NB4 (cell line): ENCODE results near the gene COL4A6.

Source experiments
- DNase-seq: peaks from one replicate; pipeline ENCODE4 v3.0.0; 2010; ENCODE audit warnings: low read depth
- H3K4me3 ChIP-seq: one replicate; pipeline ENCODE4 v1.5.1; 2011; ENCODE audit warnings: mild to moderate bottlenecking, low read depth, low read length, moderate library complexity
- MYC ChIP-seq: IDR thresholded peaks from 2 replicates; pipeline ENCODE4 v1.6.1; 2011; ENCODE audit warnings: low read depth, low read length
- POLR2A ChIP-seq: IDR thresholded peaks from 2 replicates; pipeline ENCODE4 v1.6.1; 2011; ENCODE audit warnings: mild to moderate bottlenecking; ENCODE audit not compliant: insufficient read length; ENCODE audit errors: extremely low read depth
- TF ChIP-seq, protein P1 (sequence below): IDR thresholded peaks from 2 replicates; pipeline ENCODE4 v1.6.1; 2011; ENCODE audit warnings: low read depth, low read length
- TF ChIP-seq, protein P2 (sequence below): IDR thresholded peaks from one replicate; pipeline ENCODE4 v1.5.1; 2012; ENCODE audit warnings: low read depth, low read length

Gene COL4A6

GRCh38 chrX:108307132-108308085 is 130.8 kb downstream of the COL4A6 start:
- TF ChIP-seq, protein P1, sequence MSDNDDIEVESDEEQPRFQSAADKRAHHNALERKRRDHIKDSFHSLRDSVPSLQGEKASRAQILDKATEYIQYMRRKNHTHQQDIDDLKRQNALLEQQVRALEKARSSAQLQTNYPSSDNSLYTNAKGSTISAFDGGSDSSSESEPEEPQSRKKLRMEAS: no peak
- H3K4me3 ChIP-seq: no peak overlapping the region

GRCh38 chrX:108306086-108306485 is 132.1 kb downstream of the COL4A6 start:
- TF ChIP-seq POLR2A (no peak), MYC (no peak)
- TF ChIP-seq, protein P2, sequence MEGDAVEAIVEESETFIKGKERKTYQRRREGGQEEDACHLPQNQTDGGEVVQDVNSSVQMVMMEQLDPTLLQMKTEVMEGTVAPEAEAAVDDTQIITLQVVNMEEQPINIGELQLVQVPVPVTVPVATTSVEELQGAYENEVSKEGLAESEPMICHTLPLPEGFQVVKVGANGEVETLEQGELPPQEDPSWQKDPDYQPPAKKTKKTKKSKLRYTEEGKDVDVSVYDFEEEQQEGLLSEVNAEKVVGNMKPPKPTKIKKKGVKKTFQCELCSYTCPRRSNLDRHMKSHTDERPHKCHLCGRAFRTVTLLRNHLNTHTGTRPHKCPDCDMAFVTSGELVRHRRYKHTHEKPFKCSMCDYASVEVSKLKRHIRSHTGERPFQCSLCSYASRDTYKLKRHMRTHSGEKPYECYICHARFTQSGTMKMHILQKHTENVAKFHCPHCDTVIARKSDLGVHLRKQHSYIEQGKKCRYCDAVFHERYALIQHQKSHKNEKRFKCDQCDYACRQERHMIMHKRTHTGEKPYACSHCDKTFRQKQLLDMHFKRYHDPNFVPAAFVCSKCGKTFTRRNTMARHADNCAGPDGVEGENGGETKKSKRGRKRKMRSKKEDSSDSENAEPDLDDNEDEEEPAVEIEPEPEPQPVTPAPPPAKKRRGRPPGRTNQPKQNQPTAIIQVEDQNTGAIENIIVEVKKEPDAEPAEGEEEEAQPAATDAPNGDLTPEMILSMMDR: no peak
- TF ChIP-seq, protein P1: no peak
- no peak overlapping the region for H3K4me3 ChIP-seq
- DNase-seq: no peak

More at GRCh38 chrX:108307132-108308085, 130.8 kb downstream of the COL4A6 start:
- DNase-seq: no peak

DNA sequence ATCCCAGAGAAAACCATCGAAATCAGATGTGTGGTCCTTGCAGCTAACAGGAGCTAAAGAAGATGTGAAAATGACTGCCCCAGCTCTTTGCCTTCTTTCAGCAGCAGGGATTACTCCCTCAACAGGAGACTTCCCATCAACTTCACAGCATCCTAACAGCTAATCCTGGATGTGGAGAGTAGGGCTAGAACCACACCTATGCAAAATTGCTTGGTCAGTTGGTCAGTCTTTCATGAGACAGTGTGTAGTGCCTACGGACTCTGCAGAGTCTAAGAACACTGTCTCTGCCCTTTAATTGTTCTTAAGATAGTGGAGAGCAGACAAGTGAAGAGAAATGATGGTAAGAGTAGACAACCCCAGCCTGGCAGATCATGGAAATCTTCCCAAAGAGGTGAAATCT is 133.5 kb downstream of the COL4A6 start:
- no peak for DNase-seq
- TF ChIP-seq MYC (no peak), POLR2A (no peak)
- TF ChIP-seq, protein P2: no peak
- TF ChIP-seq, protein P1: no peak
- no peak overlapping the region for H3K4me3 ChIP-seq

DNA sequence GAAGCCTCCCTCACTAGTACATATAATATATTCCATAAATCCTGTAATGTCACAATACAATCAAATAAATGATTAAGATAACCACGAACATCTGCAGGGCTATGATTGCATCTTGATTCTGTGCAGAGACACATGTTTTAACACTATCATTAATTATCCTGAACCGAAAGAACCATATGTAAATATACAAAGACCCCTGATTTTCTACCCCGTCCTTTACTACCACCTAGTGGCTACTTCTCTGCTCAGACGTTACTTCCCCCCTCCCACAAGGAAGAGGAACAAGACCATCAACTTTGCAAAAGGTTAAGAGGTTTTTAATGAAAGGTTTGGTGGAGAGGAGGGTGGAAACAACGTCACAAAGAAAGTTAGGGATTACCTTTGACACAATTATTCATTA is 134.0 kb downstream of the COL4A6 start:
- no peak overlapping the region for H3K4me3 ChIP-seq
- DNase-seq: peak; percentile 31
- TF ChIP-seq, protein P1: no peak
- TF ChIP-seq POLR2A (no peak), MYC (no peak)
- TF ChIP-seq, protein P2: peak; percentile 45

GRCh38 chrX:108303682-108304081 is 134.5 kb downstream of the COL4A6 start:
- no peak overlapping the region for H3K4me3 ChIP-seq
- no peak for DNase-seq
- TF ChIP-seq POLR2A (no peak), MYC (no peak)
- TF ChIP-seq, protein P2: no peak
- TF ChIP-seq, protein P1: no peak

GRCh38 chrX:108299704-108300103 is 138.5 kb downstream of the COL4A6 start:
- TF ChIP-seq POLR2A (no peak), MYC (no peak)
- TF ChIP-seq, protein P2: no peak
- TF ChIP-seq, protein P1: no peak
- no peak overlapping the region for H3K4me3 ChIP-seq
- no peak for DNase-seq
